ENCODE results near the gene MYH16.
"Not testable (repeated sequence)": the region's sequence is repeated elsewhere in the genome, so short reads cannot be mapped to it uniquely, and the experiment has no call there.

The MYH16 gene

GRCh38 chr7:99275496-99275895 is 2.9 kb downstream of the MYH16 start:
- Mint-ChIP-seq H3K9me3 (no peaks in the 10 kb centered on the region), H3K27me3 (ENCODE audit: low read depth) (peaks cover 4% of the 10 kb centered on the region)

GRCh38 chr7:99278180-99278579 is 5.5 kb downstream of the MYH16 start:
- Mint-ChIP-seq H3K27me3 (ENCODE audit: low read depth) (no peaks in the 10 kb centered on the region), H3K9me3 (no peaks in the 10 kb centered on the region), H3K4me3 (no peak overlapping the region), H3K36me3 (ENCODE audit: low read depth) (no peaks in the 10 kb centered on the region), H3K4me1 (no peaks in the 10 kb centered on the region), H3K27ac (no peak overlapping the region)
- TF ChIP-seq CTCF (IDR thresholded peaks at IDR 0.05; ENCODE audit: unreplicated experiment in 3 of 3): no peak

More at GRCh38 chr7:99275496-99275895, 2.9 kb downstream of the MYH16 start:
- no peak for TF ChIP-seq CTCF (IDR thresholded peaks at IDR 0.05; ENCODE audit: unreplicated experiment in 3 of 3)
- no peaks in the 10 kb centered on the region for H3K36me3 Mint-ChIP-seq (ENCODE audit: low read depth)
- no peaks in the 10 kb centered on the region for H3K4me1 Mint-ChIP-seq
- no peak overlapping the region for H3K4me3 Mint-ChIP-seq
- no peak overlapping the region for H3K27ac Mint-ChIP-seq

GRCh38 chr7:99284165-99284564 is 11.5 kb downstream of the MYH16 start:
- not testable (repeated sequence) for H3K9me3 Mint-ChIP-seq; H3K36me3 Mint-ChIP-seq (ENCODE audit: low read depth); H3K27me3 Mint-ChIP-seq (ENCODE audit: low read depth); H3K27ac Mint-ChIP-seq; H3K4me1 Mint-ChIP-seq; H3K4me3 Mint-ChIP-seq

GRCh38 chr7:99287779-99288534 is 15.3 kb downstream of the MYH16 start:
- no peaks in the 10 kb centered on the region for H3K4me1 Mint-ChIP-seq
- no peaks in the 10 kb centered on the region for H3K9me3 Mint-ChIP-seq
- H3K27ac Mint-ChIP-seq: no peak overlapping the region
- no peaks in the 10 kb centered on the region for H3K27me3 Mint-ChIP-seq (ENCODE audit: low read depth)
- no peaks in the 10 kb centered on the region for H3K36me3 Mint-ChIP-seq (ENCODE audit: low read depth)
- no peak for TF ChIP-seq CTCF (IDR thresholded peaks at IDR 0.05; ENCODE audit: unreplicated experiment in 3 of 3)
- H3K4me3 Mint-ChIP-seq: no peak overlapping the region

- Mint-ChIP-seq H3K4me1 (no peaks in the 10 kb centered on the region), H3K27ac (no peak overlapping the region)
- no peak for TF ChIP-seq CTCF (IDR thresholded peaks at IDR 0.05; ENCODE audit: unreplicated experiment in 3 of 3)
These were observed 16.5 kb downstream of the MYH16 start for GRCh38 chr7:99289185-99289584.

GRCh38 chr7:99290148-99290547 is 17.5 kb downstream of the MYH16 start:
- H3K27ac Mint-ChIP-seq; H3K9me3 Mint-ChIP-seq; H3K4me1 Mint-ChIP-seq; H3K4me3 Mint-ChIP-seq; H3K27me3 Mint-ChIP-seq (ENCODE audit: low read depth); H3K36me3 Mint-ChIP-seq (ENCODE audit: low read depth): not testable (repeated sequence)

More at GRCh38 chr7:99289185-99289584, 16.5 kb downstream of the MYH16 start:
- no peaks in the 10 kb centered on the region for H3K36me3 Mint-ChIP-seq (ENCODE audit: low read depth)
- H3K27me3 Mint-ChIP-seq (ENCODE audit: low read depth): no peaks in the 10 kb centered on the region
- no peak overlapping the region for H3K4me3 Mint-ChIP-seq
- H3K9me3 Mint-ChIP-seq: no peaks in the 10 kb centered on the region

GRCh38 chr7:99290980-99291607 is 18.5 kb downstream of the MYH16 start:
- no peaks in the 10 kb centered on the region for H3K4me1 Mint-ChIP-seq
- H3K27ac Mint-ChIP-seq: no peak overlapping the region
- H3K4me3 Mint-ChIP-seq: no peak overlapping the region
- H3K27me3 Mint-ChIP-seq (ENCODE audit: low read depth): no peaks in the 10 kb centered on the region
- TF ChIP-seq CTCF (IDR thresholded peaks at IDR 0.05; ENCODE audit: unreplicated experiment in 3 of 3): no peak
- no peaks in the 10 kb centered on the region for H3K9me3 Mint-ChIP-seq
- no peaks in the 10 kb centered on the region for H3K36me3 Mint-ChIP-seq (ENCODE audit: low read depth)

All from nephron (organoid).